HL-60/S4 treated with retinoic acid at 250 ng/mL for 4 days and 3 days (cell line): ENCODE measurements around the gene DGKE.

Source experiments
- in situ Hi-C: fragments of 300-500 bp; cut with MboI; formaldehyde crosslinking; loops from 2 replicates; pipeline ENCODE4 v1.7.0; 2022; ENCODE audit warnings: low sequenced_read_pairs

The DGKE gene

GRCh38 chr17:56812901-56813388 is 21.0 kb upstream of the DGKE start:
- in situ Hi-C loops, result no loop called here

DNA sequence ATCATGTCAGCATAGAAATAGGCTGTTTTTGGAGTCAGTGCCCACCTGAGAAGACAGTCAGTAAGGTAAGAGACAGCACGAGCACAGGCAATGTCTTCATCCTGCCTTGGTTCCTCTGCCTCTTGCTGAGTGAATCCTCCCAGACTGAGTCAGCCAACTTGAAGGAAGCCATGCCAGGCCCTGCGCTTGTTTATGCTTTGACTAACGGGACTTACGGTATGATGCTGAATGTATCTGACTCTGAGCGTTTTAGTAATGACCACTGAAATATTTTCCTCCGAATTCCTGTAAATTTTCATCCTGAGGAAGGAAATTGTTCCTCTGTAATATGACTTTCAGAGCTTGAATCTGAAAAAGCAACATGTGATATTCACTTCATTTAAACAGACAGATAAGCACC is 18.2 kb upstream of the DGKE start:
- in situ Hi-C loops, result no loop called here

GRCh38 chr17:56817066-56817465 is 16.9 kb upstream of the DGKE start:
- in situ Hi-C loops, result no loop called here

DNA sequence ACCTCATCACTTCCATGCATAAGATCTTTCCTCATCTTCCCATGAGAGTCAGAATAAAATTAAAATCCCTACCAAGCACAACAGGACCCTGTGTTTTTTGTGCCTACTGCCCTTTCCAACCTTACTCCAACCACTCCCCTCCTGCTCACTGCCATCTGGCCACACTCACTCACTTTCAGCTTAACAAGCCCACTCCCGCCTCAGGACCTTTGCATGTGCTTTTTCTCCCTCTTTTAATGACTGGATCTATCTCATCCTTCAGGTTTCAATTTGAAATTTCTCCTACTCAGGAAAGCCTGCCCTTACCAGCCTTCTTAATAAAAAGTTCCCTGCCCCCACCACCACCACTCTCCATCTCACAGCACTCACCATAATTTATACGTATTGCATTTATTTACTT is 14.9 kb upstream of the DGKE start:
- in situ Hi-C loops, result no loop called here

GRCh38 chr17:56819431-56820145 is 14.4 kb upstream of the DGKE start:
- in situ Hi-C loops, result no loop called here

DNA sequence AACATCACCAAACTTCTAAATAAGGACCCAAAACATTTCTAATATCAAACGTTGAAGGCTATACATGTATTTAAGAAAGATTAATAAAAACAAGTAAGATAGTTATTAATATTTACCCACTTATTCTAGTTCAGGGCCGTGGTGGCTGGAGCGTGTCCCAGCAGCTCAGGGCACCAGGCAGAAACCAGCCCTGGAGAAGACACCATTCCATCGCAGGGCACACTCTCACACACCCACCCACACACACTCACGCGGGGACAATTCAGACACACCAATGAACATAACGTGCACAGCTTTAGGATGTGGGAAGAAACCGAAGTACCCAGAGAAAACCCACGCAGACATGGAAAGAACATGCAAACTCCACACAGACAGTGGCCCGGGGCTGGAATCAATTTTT is 13.7 kb upstream of the DGKE start:
- in situ Hi-C loops, result no loop called here

- in situ Hi-C loops, result no loop called here
Observed at GRCh38 chr17:56821847-56822534, 12.0 kb upstream of the DGKE start.

- in situ Hi-C loops, result no loop called here
Observed at GRCh38 chr17:56822725-56823124, 11.2 kb upstream of the DGKE start.

DNA sequence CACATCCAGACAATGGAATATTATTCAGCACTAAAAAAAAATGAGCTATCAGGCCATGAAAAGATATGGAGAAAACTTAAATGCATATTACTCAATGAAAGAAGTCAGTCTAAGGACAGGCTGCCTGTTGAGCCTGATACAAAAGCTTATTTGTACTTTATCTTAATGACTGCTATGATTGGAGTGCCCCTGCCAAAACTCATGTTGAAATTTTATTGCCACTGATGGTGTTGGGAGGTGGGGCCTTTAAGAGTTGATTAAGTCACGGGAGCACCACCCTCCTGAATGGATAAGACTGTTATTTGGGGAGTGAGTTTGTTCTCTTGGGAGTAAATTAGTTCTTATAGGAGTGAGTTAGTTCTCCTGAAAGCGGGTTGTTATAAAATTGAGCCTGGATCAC is 10.1 kb upstream of the DGKE start:
- in situ Hi-C loops, result no loop called here

DNA sequence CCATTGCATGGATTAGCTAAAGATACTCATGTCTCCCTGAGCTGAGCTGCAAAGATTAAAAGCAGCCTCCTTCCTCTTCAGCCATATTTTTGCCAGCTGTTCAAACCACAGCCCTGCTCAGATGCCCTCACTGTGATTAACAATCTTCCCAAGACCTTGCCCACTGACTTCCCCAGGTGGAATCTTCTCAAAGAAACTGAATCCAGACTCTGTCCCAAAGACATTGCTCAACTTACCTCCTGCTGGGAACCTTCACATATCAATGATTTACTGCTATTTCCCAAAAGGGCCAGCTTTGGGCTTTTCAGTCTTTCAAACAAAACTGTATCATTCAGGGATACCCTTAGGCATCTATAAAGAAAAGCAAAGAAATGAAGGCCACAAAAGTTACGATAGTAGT is 9.4 kb upstream of the DGKE start:
- in situ Hi-C loops, result no loop called here

DNA sequence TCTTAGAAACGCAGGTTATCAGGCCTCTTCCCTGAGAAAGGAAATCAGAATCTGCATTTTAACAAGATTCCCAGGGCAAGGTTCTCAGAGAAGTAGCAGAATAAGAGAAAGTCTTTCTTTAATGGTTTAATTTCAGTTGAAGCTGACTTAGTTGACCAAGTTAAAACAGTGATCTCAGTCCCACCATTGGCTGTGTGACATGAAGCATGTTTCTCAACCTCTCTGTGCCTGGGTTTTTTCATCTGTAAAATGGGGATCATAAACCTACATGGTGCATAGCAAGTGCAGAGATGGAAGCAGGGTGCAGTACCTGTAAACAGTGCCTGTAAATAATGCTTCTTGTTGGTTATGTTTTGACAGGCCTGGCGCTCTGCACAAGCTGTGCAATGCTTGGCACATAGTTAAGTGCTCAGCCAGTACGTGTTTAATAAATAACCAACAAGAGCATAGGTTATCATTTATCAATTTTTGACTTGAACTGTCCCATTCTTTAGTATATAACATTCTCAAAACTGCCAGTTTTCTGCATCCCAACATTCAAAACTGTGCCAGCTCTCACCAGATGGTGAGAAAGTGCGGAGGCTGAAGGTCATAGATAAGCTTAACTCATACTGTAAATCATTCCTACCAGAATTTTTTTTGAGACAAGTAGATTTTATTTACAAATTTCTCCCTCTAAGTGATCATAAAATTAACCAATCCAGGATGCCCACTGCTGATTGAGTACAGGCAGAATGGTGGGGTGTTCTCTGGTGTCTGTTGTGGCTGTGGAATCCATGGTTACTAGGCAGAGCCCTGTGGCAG is 7.1 kb upstream of the DGKE start:
- in situ Hi-C loops, result no loop called here

DNA sequence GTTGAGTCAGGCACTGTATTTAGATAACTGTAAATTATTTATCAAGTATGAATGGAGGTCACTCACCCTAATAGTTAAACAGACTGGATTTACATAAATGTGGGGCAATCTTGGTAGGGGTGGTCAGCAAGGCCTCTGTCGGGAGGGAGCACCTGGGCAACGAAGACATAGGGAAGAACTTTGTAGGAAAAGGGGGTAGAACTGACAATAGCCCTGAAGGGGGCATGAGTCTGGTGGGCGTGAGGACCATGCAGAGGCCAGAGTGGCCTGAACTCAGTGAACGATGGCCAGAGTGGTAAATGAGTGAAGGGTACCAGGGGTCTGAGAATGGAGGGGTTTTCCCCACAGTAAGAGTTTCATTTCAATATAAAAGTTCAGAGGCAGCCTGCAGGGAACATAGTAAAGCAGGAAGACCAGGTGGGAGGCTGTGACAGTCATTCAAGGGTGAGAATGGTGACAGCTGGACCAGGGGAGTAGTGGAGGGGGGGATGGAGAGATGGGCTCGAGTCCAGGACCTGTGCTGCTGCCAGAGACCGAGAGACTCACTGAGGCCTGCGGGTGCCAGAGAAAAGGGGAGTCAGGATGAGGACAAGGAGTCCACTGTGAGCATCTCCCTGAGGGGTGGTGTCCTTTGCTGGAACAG is 3.1 kb upstream of the DGKE start:
- in situ Hi-C loops, result no loop called here

GRCh38 chr17:56831369-56832095 is 2.4 kb upstream of the DGKE start:
- in situ Hi-C loops, result no loop called here

GRCh38 chr17:56832446-56832845 is 1.5 kb upstream of the DGKE start:
- in situ Hi-C loops, result no loop called here

DNA sequence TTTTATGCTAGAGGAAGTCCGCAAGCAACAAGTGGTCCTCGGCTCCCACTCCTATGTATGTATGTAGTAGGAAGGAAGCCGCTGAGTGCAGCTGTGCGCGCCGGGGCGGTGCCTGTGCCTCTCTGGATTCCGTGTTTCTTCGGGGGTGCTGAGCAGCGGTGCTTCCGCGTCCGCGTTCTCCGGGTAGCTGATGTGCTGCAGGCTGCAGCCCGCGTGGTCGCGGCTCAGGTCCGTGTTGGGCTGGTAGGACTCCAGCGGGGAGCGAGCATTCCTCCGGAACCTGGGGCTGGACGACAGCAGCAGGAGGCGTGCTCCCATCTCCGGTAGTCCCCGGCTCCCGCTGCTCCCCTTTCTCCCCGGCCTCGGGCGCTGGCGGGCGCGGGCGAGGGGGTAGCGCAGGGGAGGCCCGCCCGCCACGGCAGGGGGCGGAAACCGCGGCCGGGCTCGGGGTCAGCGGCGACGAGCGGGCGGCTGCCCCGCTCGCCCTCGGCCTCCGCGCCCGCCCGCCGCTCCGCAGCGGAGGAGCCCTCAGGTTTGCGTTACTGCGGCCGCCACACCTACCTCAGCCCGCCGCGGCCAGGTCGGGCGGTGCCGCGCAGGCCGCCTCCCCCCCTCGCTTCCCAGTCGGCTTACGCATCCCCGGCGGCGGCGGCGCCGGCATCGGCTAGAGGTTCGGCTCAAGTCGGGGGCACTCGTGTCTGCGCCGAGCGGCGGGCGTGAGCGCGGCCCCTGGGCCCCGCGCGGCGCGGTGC is 718 bp upstream of the DGKE start:
- in situ Hi-C loops, result no loop called here

DNA sequence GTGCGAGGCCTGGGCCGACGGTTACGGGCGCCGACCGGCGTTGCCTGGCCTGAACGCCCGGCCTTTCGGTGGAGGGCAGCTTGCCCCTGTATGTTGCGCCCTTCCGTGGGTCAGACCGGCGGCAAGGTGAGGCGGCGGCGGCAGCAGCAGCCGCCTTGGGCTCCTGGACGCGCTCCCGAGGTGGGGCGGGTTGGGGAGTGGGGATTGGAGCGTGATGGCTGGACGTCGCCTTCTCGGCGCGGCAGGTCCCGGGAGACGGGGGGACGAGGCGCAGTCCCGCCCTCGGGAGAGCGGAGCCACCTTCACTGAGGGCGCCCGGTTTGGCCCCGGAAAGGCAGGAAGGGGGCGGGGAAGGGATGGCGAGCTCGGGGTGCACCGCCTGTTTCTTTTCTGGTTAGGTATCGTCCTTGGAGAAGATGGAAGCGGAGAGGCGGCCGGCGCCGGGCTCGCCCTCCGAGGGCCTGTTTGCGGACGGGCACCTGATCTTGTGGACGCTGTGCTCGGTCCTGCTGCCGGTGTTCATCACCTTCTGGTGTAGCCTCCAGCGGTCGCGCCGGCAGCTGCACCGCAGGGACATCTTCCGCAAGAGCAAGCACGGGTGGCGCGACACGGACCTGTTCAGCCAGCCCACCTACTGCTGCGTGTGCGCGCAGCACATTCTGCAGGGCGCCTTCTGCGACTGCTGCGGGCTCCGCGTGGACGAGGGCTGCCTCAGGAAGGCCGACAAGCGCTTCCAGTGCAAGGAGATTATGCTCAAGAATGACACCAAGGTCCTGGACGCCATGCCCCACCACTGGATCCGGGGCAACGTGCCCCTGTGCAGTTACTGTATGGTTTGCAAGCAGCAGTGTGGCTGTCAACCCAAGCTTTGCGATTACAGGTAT is 671 bp downstream of the DGKE start:
- in situ Hi-C loops, result no loop called here

DNA sequence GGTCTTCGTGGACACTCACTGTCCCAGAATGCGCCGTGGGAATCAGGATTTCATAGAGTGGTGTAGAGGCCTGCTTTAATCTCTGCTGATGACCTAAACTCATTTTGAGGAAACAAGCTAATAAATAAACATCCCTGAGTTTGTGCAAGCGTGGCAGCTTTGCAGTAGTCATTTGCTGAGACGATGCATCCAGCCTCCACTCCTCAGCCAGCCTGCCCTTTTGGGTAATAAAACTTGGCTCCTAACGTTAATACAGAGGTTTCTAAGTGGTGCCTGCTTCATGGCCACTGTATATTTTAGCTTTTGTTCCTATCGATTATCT is 1.3 kb downstream of the DGKE start:
- in situ Hi-C loops, result no loop called here

GRCh38 chr17:56838687-56839086 is 4.7 kb downstream of the DGKE start:
- in situ Hi-C loops, result no loop called here

GRCh38 chr17:56842577-56842976 is 8.6 kb downstream of the DGKE start:
- in situ Hi-C loops, result no loop called here
